Measurements from ENCODE around the gene RABIF.
"Not testable (repeated sequence)": the region's sequence is repeated elsewhere in the genome, so short reads cannot be mapped to it uniquely, and the experiment has no call there.

Gene RABIF

GRCh38 chr1:202843081-202843480 lies 45.9 kb downstream of the RABIF start:
- ChIA-PET CTCF (interaction anchor here (1.7 to 2.9 kb wide), 2 partner anchors 10 to 124 kb away, joined by 4 to 12 read pairs; no protein-coding TSS in a partner anchor), POLR2A (no interaction called here)
- no peak for DNase-seq (ENCODE audit: low read depth, low spot score)
- H3K4me3 ChIP-seq (ENCODE audit: low read depth, low read length), result no peak overlapping the region
- no peak for TF ChIP-seq CTCF (IDR thresholded peaks at IDR 0.05; ENCODE audit: insufficient read depth, low read length, missing control alignments)

GRCh38 chr1:202837746-202838262 lies 51.1 kb downstream of the RABIF start:
- no peak for DNase-seq (ENCODE audit: low read depth, low spot score)
- ChIA-PET POLR2A (no interaction called here), CTCF (interaction anchor here (1.4 kb wide), 1 partner anchor 13 kb away, joined by 4 read pairs; no protein-coding TSS in a partner anchor)
- H3K4me3 ChIP-seq (ENCODE audit: low read depth, low read length), result no peak overlapping the region
- TF ChIP-seq CTCF (IDR thresholded peaks at IDR 0.05; ENCODE audit: insufficient read depth, low read length, missing control alignments), result no peak

- DNase-seq (ENCODE audit: low read depth, low spot score), result no peak
- CTCF ChIA-PET, result interaction anchor here (0.9 kb wide), 1 partner anchor 12 kb away, joined by 4 read pairs; no protein-coding TSS in a partner anchor
- no peak overlapping the region for H3K4me3 ChIP-seq (ENCODE audit: low read depth, low read length)
- no peak for TF ChIP-seq CTCF (IDR thresholded peaks at IDR 0.05; ENCODE audit: insufficient read depth, low read length, missing control alignments)
- POLR2A ChIA-PET, result no interaction called here
These were observed 52.1 kb downstream of the RABIF start for GRCh38 chr1:202836623-202837403.

GRCh38 chr1:202835548-202836072 lies 53.3 kb downstream of the RABIF start:
- no peak for DNase-seq (ENCODE audit: low read depth, low spot score)
- POLR2A ChIA-PET, result no interaction called here
- TF ChIP-seq CTCF (IDR thresholded peaks at IDR 0.05; ENCODE audit: insufficient read depth, low read length, missing control alignments), result no peak
- CTCF ChIA-PET, result interaction anchor here (0.9 kb wide), 2 partner anchors 13 to 16 kb away, joined by 3 to 4 read pairs; no protein-coding TSS in a partner anchor
- no peak overlapping the region for H3K4me3 ChIP-seq (ENCODE audit: low read depth, low read length)

GRCh38 chr1:202834771-202835547 lies 54.0 kb downstream of the RABIF start:
- CTCF ChIA-PET, result interaction anchor here (0.9 kb wide), 1 partner anchor 16 kb away, joined by 3 read pairs; no protein-coding TSS in a partner anchor
- no peak for TF ChIP-seq CTCF (IDR thresholded peaks at IDR 0.05; ENCODE audit: insufficient read depth, low read length, missing control alignments)
- H3K4me3 ChIP-seq (ENCODE audit: low read depth, low read length), result no peak overlapping the region
- POLR2A ChIA-PET, result no interaction called here
- DNase-seq (ENCODE audit: low read depth, low spot score), result no peak

GRCh38 chr1:202831906-202832305 lies 57.0 kb downstream of the RABIF start:
- no peak for DNase-seq (ENCODE audit: low read depth, low spot score)
- H3K4me3 ChIP-seq (ENCODE audit: low read depth, low read length), result no peak overlapping the region
- ChIA-PET CTCF (no interaction called here), POLR2A (no interaction called here)
- no peak for TF ChIP-seq CTCF (IDR thresholded peaks at IDR 0.05; ENCODE audit: insufficient read depth, low read length, missing control alignments)

- CTCF ChIA-PET; H3K4me3 ChIP-seq (ENCODE audit: low read depth, low read length); POLR2A ChIA-PET; DNase-seq (ENCODE audit: low read depth, low spot score): not testable (repeated sequence)
These were observed 59.7 kb downstream of the RABIF start for GRCh38 chr1:202829223-202829622.
